Endothelial cell of umbilical vein (primary cell): ENCODE data around the gene CHMP6. TPM values are rescaled to one million over a fixed set of nuclear protein-coding genes. Genes with fewer than 3 reads are reported as not detected.

Experiments
- BruUV-seq: library from RNA; stranded (reverse); fragments of 400-500 nt; replicated peaks from 2 replicates; lab custom pipeline; 2021; lab: Mats Ljungman, UMichigan
- CTCF ChIA-PET: fragments of 300-600, 350-600 bp; sonication (Branson Sonifier 250); formaldehyde crosslinking; loops from one replicate; lab custom pipeline; 2021; ENCODE audit warnings: antibody characterized with exemption, inconsistent platforms; lab: Charles Lee
- POLR2A ChIA-PET: fragments of 300-600, 350-600 bp; sonication (Branson Sonifier 250); formaldehyde crosslinking; loops from one replicate; lab custom pipeline; 2021; ENCODE audit warnings: antibody characterized with exemption, inconsistent platforms; lab: Charles Lee
- DNase-seq: peaks from one replicate; pipeline ENCODE4 v3.0.0-alpha.2; 2011; ENCODE audit warnings: low read depth, low spot score
- FAIRE-seq: peaks from 2 replicates; lab custom pipeline; 2011; peaks lifted over from hg19 to GRCh38; lab: Jason Lieb, UNC
- H2AFZ ChIP-seq: 2 replicates; pipeline ENCODE4 v1.6.0; 2012; ENCODE audit warnings: low read depth, low read length, control low read depth, inconsistent platforms
- H3K27ac ChIP-seq: 2 replicates; pipeline ENCODE4 v1.5.1; 2011; ENCODE audit warnings: low read depth, mild to moderate bottlenecking, control low read depth, low read length, moderate library complexity; ENCODE audit not compliant: insufficient read depth
- H3K27me3 ChIP-seq, 2 experiments: 2 replicates each; pipeline versions ENCODE4 v1.6.0 to v1.6.1; 2011; ENCODE audit warnings: low read length in 2 of 2, mixed read lengths in 1 of 2; ENCODE audit not compliant: control insufficient read depth in 2 of 2, insufficient read depth in 2 of 2
- H3K36me3 ChIP-seq, 2 experiments: 2 replicates in 1 of 2; 3 replicates in 1 of 2; pipeline ENCODE4 v1.5.1; 2011; ENCODE audit warnings: low read length in 2 of 2, mild to moderate bottlenecking in 1 of 2, moderate library complexity in 1 of 2; ENCODE audit not compliant: control insufficient read depth in 2 of 2, insufficient read depth in 2 of 2; ENCODE audit errors: extremely low read depth in 1 of 2
- H3K4me1 ChIP-seq: 3 replicates; pipeline ENCODE4 v1.5.1; 2011; ENCODE audit warnings: mild to moderate bottlenecking, low read length; ENCODE audit not compliant: control insufficient read depth, insufficient read depth; ENCODE audit errors: extremely low read depth
- H3K4me2 ChIP-seq: 2 replicates; pipeline ENCODE4 v1.6.1; 2011; ENCODE audit warnings: low read length, control low read depth, mixed read lengths; ENCODE audit not compliant: insufficient read depth
- H3K4me3 ChIP-seq, 3 experiments: fragments of 200-600 bp in 1 of 3; sonication (generic), shearing (Covaris generic) in 1 of 3; replicated peaks in 1 of 3; 2 replicates each; pipeline ENCODE4 v1.5.1; 2011 to 2016; ENCODE audit warnings: control low read depth in 3 of 3, low read length in 3 of 3, mild to moderate bottlenecking in 2 of 3, inconsistent platforms in 1 of 3, low read depth in 1 of 3, moderate library complexity in 1 of 3; ENCODE audit not compliant: insufficient read depth in 1 of 3
- H3K79me2 ChIP-seq: 2 replicates; pipeline ENCODE4 v1.6.0; 2012; ENCODE audit warnings: low read length, inconsistent platforms; ENCODE audit not compliant: control insufficient read depth, insufficient read depth
- H3K9ac ChIP-seq: replicated peaks from 2 replicates; pipeline ENCODE3; 2011; ENCODE audit warnings: low read length, control low read depth; ENCODE audit not compliant: insufficient read depth; ENCODE audit errors: extremely low read depth
- H3K9me1 ChIP-seq: replicated peaks from 3 replicates; pipeline ENCODE4 v1.6.0; 2011; ENCODE audit warnings: mild to moderate bottlenecking, low read length; ENCODE audit not compliant: control insufficient read depth, insufficient read depth; ENCODE audit errors: extremely low read depth
- H3K9me3 ChIP-seq: replicated peaks from 2 replicates; pipeline ENCODE4 v1.5.1; 2012; ENCODE audit warnings: low read length, inconsistent platforms; ENCODE audit not compliant: control insufficient read depth, insufficient read depth
- H4K20me1 ChIP-seq: replicated peaks from 2 replicates; pipeline ENCODE3; 2011; ENCODE audit warnings: mild to moderate bottlenecking, low read length; ENCODE audit not compliant: control insufficient read depth, insufficient read depth; ENCODE audit errors: extremely low read depth
- CTCF ChIP-seq, 2 donors: IDR thresholded peaks; 1 replicate in 1 of 2; 2 replicates in 1 of 2; pipeline ENCODE4 v1.5.1; 2011; ENCODE audit warnings: low read length in 2 of 2, mild to moderate bottlenecking in 2 of 2, moderate library complexity in 2 of 2, control low read depth in 1 of 2, inconsistent platforms in 1 of 2, low read depth in 1 of 2; ENCODE audit not compliant: insufficient read depth in 1 of 2; ENCODE audit errors: extremely low read depth in 1 of 2
- EZH2 ChIP-seq: IDR thresholded peaks from 2 replicates; pipeline ENCODE4 v1.6.1; 2012; ENCODE audit warnings: borderline replicate concordance, low read depth, mild to moderate bottlenecking, moderate library complexity, low read length, inconsistent platforms; ENCODE audit not compliant: severe bottlenecking
- FOS ChIP-seq: IDR thresholded peaks from 2 replicates; pipeline ENCODE4 v1.6.1; 2011; ENCODE audit warnings: mild to moderate bottlenecking, low read length, moderate library complexity, borderline replicate concordance; ENCODE audit not compliant: insufficient read depth
- GATA2 ChIP-seq: IDR thresholded peaks from 2 replicates; pipeline ENCODE4 v1.7.0; 2011; ENCODE audit warnings: low read depth, mild to moderate bottlenecking, moderate library complexity, mixed read lengths, low read length; ENCODE audit not compliant: insufficient read length, insufficient read depth
- JUN ChIP-seq: IDR thresholded peaks from 2 replicates; pipeline ENCODE4 v1.6.1; 2011; ENCODE audit warnings: borderline replicate concordance, low read depth; ENCODE audit not compliant: insufficient read length, insufficient read depth
- MAX ChIP-seq: IDR thresholded peaks from 2 replicates; pipeline ENCODE4 v1.6.1; 2011; ENCODE audit not compliant: insufficient read depth, insufficient read length
- MYC ChIP-seq: IDR thresholded peaks from one replicate; pipeline ENCODE4 v1.6.1; 2011; ENCODE audit warnings: mild to moderate bottlenecking, low read depth, low read length
- POLR2A ChIP-seq: IDR thresholded peaks from 2 replicates; pipeline ENCODE4 v1.6.1; 2012; ENCODE audit warnings: low read depth, mild to moderate bottlenecking, control low read depth, low read length
- POLR2AphosphoS5 ChIP-seq: IDR thresholded peaks from 2 replicates; pipeline ENCODE4 v1.6.1; 2012; ENCODE audit warnings: low read depth, mild to moderate bottlenecking, control low read depth, low read length, moderate library complexity; ENCODE audit not compliant: insufficient read depth
- dilution Hi-C: fragments of 300-500 bp; cut with MboI; formaldehyde crosslinking; loops from one replicate; pipeline ENCODE4 v1.15.0; 2019; ENCODE audit warnings: low sequenced_read_pairs; ENCODE audit not compliant: extremely low pct_ligation_motif_present
- intact Hi-C: fragments of 100-400 bp; cut with micrococcal nuclease; formaldehyde crosslinking; loops from one replicate; pipeline ENCODE4 v1.10.0; 2022
- polyA plus RNA-seq, 4 experiments: library from polyadenylated mRNA; depleted of rRNA in 3 of 4; stranded (reverse) in 3 of 4; unstranded in 1 of 4; fragments of >200 nt; gene quantifications; 2 replicates each; pipeline versions ENCODE4 v1.2.1 to v1.2.3, GENCODE V29; 2011 to 2012; ENCODE audit warnings: missing spikeins in 1 of 4
- total RNA-seq: library from RNA; stranded (reverse); gene quantifications from 2 replicates; pipeline ENCODE4 v1.2.3, GENCODE V29; 2021

Gene CHMP6
- total and polyA plus RNA-seq, 2 donors (not counting 3 experiments of a cell fraction or from before 2014, with no cell fraction given), result 42.5 to 48.5 TPM

- no peaks in the 10 kb centered on the region for H4K20me1 ChIP-seq
- H2AFZ ChIP-seq, result no peak overlapping the region
- H3K79me2 ChIP-seq, result peaks cover 5% of the 10 kb centered on the region
- H3K9ac ChIP-seq, result no peak overlapping the region
- no peaks in the 10 kb centered on the region for H3K36me3 ChIP-seq
- dilution Hi-C loops, result no loop called here
- no peaks in the 10 kb centered on the region for H3K9me3 ChIP-seq
- H3K4me1 ChIP-seq, result peaks cover 29% of the 10 kb centered on the region
- no peak overlapping the region for H3K4me2 ChIP-seq
- POLR2A ChIA-PET, result no interaction called here
- no peak for FAIRE-seq
- intact Hi-C loops, result no loop called here
- no peak overlapping the region for H3K27ac ChIP-seq
- H3K27me3 ChIP-seq, result no peaks in the 10 kb centered on the region
- no peak overlapping the region for H3K4me3 ChIP-seq
- no TSS peak for BruUV-seq
- no peak for DNase-seq
- TF ChIP-seq POLR2A (no peak), CTCF (IDR thresholded peaks at IDR 0.05; ENCODE audit: extremely low read depth in 1 of 2, insufficient read depth in 1 of 2, low read depth in 1 of 2, low read length in 2 of 2) (no peak), GATA2 (no peak)
- CTCF ChIA-PET, result interaction anchor here (1.4 to 2.8 kb wide), 2 partner anchors 19 to 55 kb away, joined by 3 to 10 read pairs; no protein-coding TSS in a partner anchor
- no peaks in the 10 kb centered on the region for H3K9me1 ChIP-seq
These were observed 51.0 kb downstream of the CHMP6 start for GRCh38 chr17:81042606-81043005.

- TF ChIP-seq GATA2, result no peak
- TF ChIP-seq CTCF (IDR thresholded peaks at IDR 0.05; ENCODE audit: extremely low read depth in 1 of 2, insufficient read depth in 1 of 2, low read depth in 1 of 2, low read length in 2 of 2), result no peak
- no peak for TF ChIP-seq MYC
- no peak for TF ChIP-seq POLR2A
- TF ChIP-seq POLR2AphosphoS5, result no peak
- TF ChIP-seq EZH2, result no peak
- TF ChIP-seq FOS, result no peak
- no peak for TF ChIP-seq MAX
- no peak for TF ChIP-seq JUN
- Histone ChIP-seq H3K4me2 (peak overlapping the region; percentile 6), H2AFZ (peak overlapping the region; percentile 59), H3K4me3 (no peak overlapping the region), H3K79me2 (peaks cover 3% of the 10 kb centered on the region), H3K36me3 (no peaks in the 10 kb centered on the region), H3K9me1 (no peaks in the 10 kb centered on the region), H3K27ac (peak overlapping the region; percentile 43), H3K4me1 (peaks cover 29% of the 10 kb centered on the region), H3K9me3 (no peaks in the 10 kb centered on the region), H4K20me1 (no peaks in the 10 kb centered on the region), H3K9ac (peak overlapping the region; percentile 5), H3K27me3 (no peaks in the 10 kb centered on the region)
- CTCF ChIA-PET, result interaction anchor here (0.9 to 2.8 kb wide), 4 partner anchors 20 to 58 kb away, joined by 3 to 10 read pairs (median 4); no protein-coding TSS in a partner anchor
- no TSS peak for BruUV-seq
- POLR2A ChIA-PET, result interaction anchor here (1.3 kb wide), 1 partner anchor 8 kb away, joined by 5 read pairs; the partner anchor contains the start of gene BAIAP2
- FAIRE-seq (no peak), DNase-seq (no peak)
- dilution Hi-C loops, result no loop called here
- intact Hi-C loops, result no loop called here
These were observed 51.7 kb downstream of the CHMP6 start for GRCh38 chr17:81043319-81043724.
